ENCODE data around the gene PTPRK.

Gene PTPRK

DNA sequence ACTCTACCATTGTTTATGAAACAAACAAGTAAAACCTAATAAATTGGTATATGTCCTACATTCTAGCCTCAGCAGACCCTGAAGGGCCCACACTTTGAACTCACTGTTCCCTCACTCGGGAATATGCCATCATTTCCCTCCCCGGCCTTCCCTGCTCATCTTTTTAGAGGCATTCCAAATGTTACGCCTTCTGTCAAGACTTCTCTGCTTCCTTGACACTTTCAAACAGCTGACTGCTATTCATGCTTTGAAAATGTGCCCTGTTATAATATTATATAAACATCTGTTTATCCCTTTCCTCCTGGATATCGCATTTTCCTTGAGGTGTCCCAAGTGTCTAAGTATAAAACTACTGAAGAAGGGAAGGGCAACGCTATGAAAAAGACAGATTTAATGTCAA, 370.0 kb downstream of the PTPRK start:
- no peaks in the 10 kb centered on the region for H3K27me3 ChIP-seq (ENCODE audit: insufficient read depth, low read length)
- no peak overlapping the region for H3K27ac ChIP-seq (ENCODE audit: low read depth, low read length)
- H3K36me3 ChIP-seq (ENCODE audit: insufficient read depth, low read length) = no peaks in the 10 kb centered on the region
- no peaks in the 10 kb centered on the region for H3K4me1 ChIP-seq (ENCODE audit: insufficient read depth, low read length)
- no peak overlapping the region for H3K4me3 ChIP-seq (ENCODE audit: low read length)
- WGBS = 97% methylated on average over 5 of the region's 5 CpGs
- no peak overlapping the region for H3K9ac ChIP-seq (ENCODE audit: low read depth, low read length)
- no peaks in the 10 kb centered on the region for H3K9me3 ChIP-seq (ENCODE audit: insufficient read depth, low read depth, low read length)

DNA sequence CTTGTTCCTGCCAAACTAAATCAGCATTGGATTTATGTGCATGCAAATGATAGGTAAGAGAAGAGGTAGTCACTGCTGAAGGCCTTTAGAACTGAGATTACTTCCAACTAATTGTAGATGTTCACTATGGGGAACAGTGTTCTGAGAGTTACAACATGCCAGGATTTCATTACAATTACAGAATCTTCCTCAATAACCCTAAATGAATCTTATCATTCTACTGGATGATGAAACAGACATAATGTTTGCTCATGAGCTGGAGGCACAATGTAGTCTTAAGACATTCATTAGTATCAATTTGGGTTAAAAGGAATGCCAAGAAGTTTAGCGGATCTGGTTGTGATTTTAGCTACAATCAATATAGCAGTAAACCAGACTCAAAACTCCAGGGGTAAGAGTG, 370.6 kb downstream of the PTPRK start:
- H3K4me3 ChIP-seq (ENCODE audit: low read length) = no peak overlapping the region
- no peaks in the 10 kb centered on the region for H3K27me3 ChIP-seq (ENCODE audit: insufficient read depth, low read length)
- WGBS = 100% methylated on average over 1 of the region's 1 CpG
- H3K36me3 ChIP-seq (ENCODE audit: insufficient read depth, low read length) = no peaks in the 10 kb centered on the region
- H3K27ac ChIP-seq (ENCODE audit: low read depth, low read length) = no peak overlapping the region
- no peaks in the 10 kb centered on the region for H3K9me3 ChIP-seq (ENCODE audit: insufficient read depth, low read depth, low read length)
- H3K9ac ChIP-seq (ENCODE audit: low read depth, low read length) = no peak overlapping the region
- H3K4me1 ChIP-seq (ENCODE audit: insufficient read depth, low read length) = no peaks in the 10 kb centered on the region

DNA sequence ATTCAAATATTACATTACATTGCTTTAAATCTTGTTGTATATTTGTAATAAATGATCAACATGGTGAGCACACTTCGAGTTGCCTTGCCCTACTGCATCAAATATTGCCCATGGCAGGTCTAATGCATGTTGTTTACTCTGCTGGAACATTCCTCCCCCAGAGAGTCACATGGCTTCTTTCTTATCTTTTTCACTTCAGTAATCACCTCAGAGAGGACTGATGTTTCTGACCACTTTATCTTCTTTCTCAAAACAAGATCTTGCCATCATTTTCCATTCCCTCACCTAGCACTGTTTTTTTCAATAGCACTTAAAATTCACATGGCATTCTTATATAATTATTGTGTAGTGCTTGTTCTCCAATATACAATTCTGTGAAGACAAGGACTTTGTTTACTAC, 376.1 kb downstream of the PTPRK start:
- no peaks in the 10 kb centered on the region for H3K9me3 ChIP-seq (ENCODE audit: insufficient read depth, low read depth, low read length)
- H3K27me3 ChIP-seq (ENCODE audit: insufficient read depth, low read length) = no peaks in the 10 kb centered on the region
- H3K36me3 ChIP-seq (ENCODE audit: insufficient read depth, low read length) = no peaks in the 10 kb centered on the region
- H3K27ac ChIP-seq (ENCODE audit: low read depth, low read length) = no peak overlapping the region
- H3K4me1 ChIP-seq (ENCODE audit: insufficient read depth, low read length) = no peaks in the 10 kb centered on the region
- no peak overlapping the region for H3K4me3 ChIP-seq (ENCODE audit: low read length)
- 93% methylated on average over 1 of the region's 1 CpG for WGBS
- H3K9ac ChIP-seq (ENCODE audit: low read depth, low read length) = no peak overlapping the region

DNA sequence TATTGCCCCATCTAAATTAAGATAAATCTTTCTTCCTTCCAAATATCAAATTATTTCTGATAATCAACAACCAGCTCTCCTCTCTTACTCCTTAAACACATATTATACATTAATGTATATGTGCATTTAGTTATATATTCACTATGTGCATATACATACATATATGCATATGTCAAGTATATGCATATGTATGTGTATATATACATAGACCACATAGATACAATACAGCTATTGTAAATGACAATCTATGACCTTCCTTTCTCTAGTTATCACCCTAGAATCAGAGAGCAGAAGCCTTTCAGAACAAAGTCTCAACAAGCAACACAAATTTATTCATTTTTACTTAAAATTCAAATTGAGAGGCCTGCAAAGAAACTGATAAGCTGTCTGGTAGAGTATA, 378.5 kb downstream of the PTPRK start:
- no peak overlapping the region for H3K9ac ChIP-seq (ENCODE audit: low read depth, low read length)
- no peaks in the 10 kb centered on the region for H3K4me1 ChIP-seq (ENCODE audit: insufficient read depth, low read length)
- no peak overlapping the region for H3K27ac ChIP-seq (ENCODE audit: low read depth, low read length)
- no peak overlapping the region for H3K4me3 ChIP-seq (ENCODE audit: low read length)
- no peaks in the 10 kb centered on the region for H3K9me3 ChIP-seq (ENCODE audit: insufficient read depth, low read depth, low read length)
- no peaks in the 10 kb centered on the region for H3K36me3 ChIP-seq (ENCODE audit: insufficient read depth, low read length)
- H3K27me3 ChIP-seq (ENCODE audit: insufficient read depth, low read length) = no peaks in the 10 kb centered on the region

DNA sequence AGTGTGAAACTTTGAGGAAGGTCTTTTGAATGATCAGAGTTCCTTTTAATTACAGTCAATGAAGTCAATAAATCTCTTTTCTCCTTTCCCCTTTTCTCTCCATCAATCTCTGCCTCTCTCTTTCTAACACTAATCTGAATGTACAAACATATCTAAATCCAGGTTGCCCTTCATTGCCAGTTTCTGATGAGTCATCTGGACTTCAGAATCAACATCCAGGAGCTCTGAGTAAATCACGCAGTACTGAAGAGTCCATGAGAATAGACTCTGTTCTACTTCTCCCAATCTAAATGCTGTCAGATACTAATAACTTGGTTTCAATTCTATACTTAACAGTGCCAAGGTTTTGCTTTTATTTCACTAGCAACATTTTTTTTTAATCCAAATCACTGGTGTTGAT, 380.9 kb downstream of the PTPRK start:
- Histone ChIP-seq H3K27ac (ENCODE audit: low read depth, low read length) (no peak overlapping the region), H3K9me3 (ENCODE audit: insufficient read depth, low read depth, low read length) (no peaks in the 10 kb centered on the region), H3K9ac (ENCODE audit: low read depth, low read length) (no peak overlapping the region), H3K4me3 (ENCODE audit: low read length) (no peak overlapping the region), H3K4me1 (ENCODE audit: insufficient read depth, low read length) (no peaks in the 10 kb centered on the region), H3K27me3 (ENCODE audit: insufficient read depth, low read length) (no peaks in the 10 kb centered on the region), H3K36me3 (ENCODE audit: insufficient read depth, low read length) (no peaks in the 10 kb centered on the region)
- WGBS = 91% methylated on average over 1 of the region's 1 CpG

DNA sequence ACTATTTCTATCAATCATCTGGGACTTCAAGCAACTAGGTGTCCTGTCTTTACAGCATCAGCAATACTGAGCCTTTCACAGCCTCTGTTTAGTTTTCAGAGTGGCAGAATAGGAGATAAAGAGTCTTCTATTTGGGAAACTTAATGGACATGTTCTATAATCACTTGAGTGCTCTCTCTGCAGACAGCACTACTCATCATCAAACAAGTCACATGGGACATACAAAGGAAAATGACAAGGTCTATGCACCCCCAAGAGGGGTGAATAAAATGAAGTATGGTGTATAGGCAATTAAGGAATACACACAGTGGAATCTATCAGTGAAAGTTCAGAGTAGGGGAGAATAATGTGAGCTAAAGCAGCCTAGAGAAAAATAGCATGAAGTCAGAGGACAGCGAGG, 381.7 kb downstream of the PTPRK start:
- no peaks in the 10 kb centered on the region for H3K36me3 ChIP-seq (ENCODE audit: insufficient read depth, low read length)
- H3K27ac ChIP-seq (ENCODE audit: low read depth, low read length) = no peak overlapping the region
- no peaks in the 10 kb centered on the region for H3K4me1 ChIP-seq (ENCODE audit: insufficient read depth, low read length)
- H3K9me3 ChIP-seq (ENCODE audit: insufficient read depth, low read depth, low read length) = no peaks in the 10 kb centered on the region
- no peak overlapping the region for H3K9ac ChIP-seq (ENCODE audit: low read depth, low read length)
- no peak overlapping the region for H3K4me3 ChIP-seq (ENCODE audit: low read length)
- no peaks in the 10 kb centered on the region for H3K27me3 ChIP-seq (ENCODE audit: insufficient read depth, low read length)
- WGBS = 91% methylated on average over 1 of the region's 1 CpG

DNA sequence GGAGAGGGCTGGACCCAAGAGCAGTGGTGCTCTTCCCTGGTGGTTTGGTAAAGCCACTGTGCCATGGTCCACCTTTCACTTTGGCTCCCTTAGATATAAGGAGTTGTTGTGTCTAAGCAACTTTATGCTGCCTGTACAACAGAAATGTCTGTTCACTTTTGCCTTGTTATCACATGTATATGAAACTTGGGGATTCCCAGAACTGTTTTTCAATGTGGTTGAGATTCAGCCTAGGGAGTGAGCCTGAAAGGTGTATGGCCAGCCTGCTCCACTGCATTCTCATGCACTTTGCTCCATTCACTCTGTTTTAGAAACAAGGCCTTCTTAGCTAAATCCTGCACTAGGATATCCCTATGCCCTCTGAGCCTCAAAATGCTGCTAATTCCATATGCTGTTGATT, 385.1 kb downstream of the PTPRK start:
- Histone ChIP-seq H3K27ac (ENCODE audit: low read depth, low read length) (no peak overlapping the region), H3K36me3 (ENCODE audit: insufficient read depth, low read length) (no peaks in the 10 kb centered on the region), H3K9me3 (ENCODE audit: insufficient read depth, low read depth, low read length) (no peaks in the 10 kb centered on the region), H3K9ac (ENCODE audit: low read depth, low read length) (no peak overlapping the region), H3K27me3 (ENCODE audit: insufficient read depth, low read length) (no peaks in the 10 kb centered on the region), H3K4me3 (ENCODE audit: low read length) (no peak overlapping the region), H3K4me1 (ENCODE audit: insufficient read depth, low read length) (no peaks in the 10 kb centered on the region)

DNA sequence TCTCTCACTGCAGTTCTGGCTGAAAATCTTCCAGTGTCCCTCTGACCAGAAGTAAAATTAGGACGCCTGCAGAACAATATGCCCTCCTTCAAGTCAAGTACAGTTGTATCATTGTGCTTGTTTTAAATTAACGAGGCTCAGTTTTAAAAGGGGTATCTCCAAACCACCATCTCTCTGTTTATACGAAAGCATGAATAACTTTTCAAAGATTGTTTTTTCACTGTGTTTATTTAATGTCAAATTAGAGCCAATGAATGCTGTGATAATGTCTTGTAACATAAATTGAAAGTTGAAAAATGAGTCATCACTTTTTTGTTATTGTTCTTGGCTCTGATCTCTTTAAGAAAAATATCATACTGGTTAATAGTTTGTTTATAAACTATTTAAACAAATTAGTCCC, 388.8 kb downstream of the PTPRK start:
- Histone ChIP-seq H3K9ac (ENCODE audit: low read depth, low read length) (no peak overlapping the region), H3K4me1 (ENCODE audit: insufficient read depth, low read length) (no peaks in the 10 kb centered on the region), H3K27me3 (ENCODE audit: insufficient read depth, low read length) (no peaks in the 10 kb centered on the region), H3K36me3 (ENCODE audit: insufficient read depth, low read length) (no peaks in the 10 kb centered on the region), H3K9me3 (ENCODE audit: insufficient read depth, low read depth, low read length) (no peaks in the 10 kb centered on the region), H3K4me3 (ENCODE audit: low read length) (no peak overlapping the region), H3K27ac (ENCODE audit: low read depth, low read length) (no peak overlapping the region)
- WGBS = 91% methylated on average over 2 of the region's 3 CpGs

DNA sequence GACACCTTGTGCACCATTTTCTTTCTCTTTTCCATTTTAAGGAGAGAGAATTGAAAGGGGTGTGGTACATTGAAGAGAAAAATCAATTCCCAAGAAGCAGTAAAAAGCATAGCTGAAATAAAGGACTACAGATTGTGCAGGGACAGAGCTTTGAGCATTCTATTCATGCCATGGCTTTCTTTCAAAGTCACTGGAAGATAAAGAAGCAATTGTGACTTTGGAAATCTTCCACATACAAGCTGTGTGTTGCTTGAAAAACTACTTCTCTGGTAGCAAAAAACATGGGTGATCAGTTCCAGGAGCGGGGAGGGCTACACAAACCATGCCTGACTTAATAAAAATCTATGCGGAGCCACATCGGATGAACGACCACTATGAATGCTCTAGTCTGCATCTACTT, 389.4 kb downstream of the PTPRK start:
- H3K4me1 ChIP-seq (ENCODE audit: insufficient read depth, low read length) = no peaks in the 10 kb centered on the region

DNA sequence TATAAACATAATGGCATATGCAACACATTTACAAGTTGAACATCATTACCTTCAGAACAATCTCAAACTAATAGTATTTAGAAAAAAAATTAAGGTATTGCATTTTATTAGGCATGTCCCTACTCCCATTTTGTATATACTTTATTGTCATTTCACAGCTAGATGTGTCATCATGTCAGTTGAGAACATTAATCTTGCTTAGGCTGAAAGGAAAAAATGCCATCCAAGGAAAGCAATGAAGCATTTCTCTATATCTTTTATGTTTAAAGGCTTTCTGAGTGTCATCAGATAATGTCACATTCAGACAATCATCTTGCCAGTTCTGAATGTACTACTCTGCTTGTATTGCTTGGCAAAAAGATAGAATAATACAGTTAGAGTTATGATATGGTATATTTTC, 390.7 kb downstream of the PTPRK start:
- H3K36me3 ChIP-seq (ENCODE audit: insufficient read depth, low read length) = no peaks in the 10 kb centered on the region
- H3K9me3 ChIP-seq (ENCODE audit: insufficient read depth, low read depth, low read length) = no peaks in the 10 kb centered on the region
- no peak overlapping the region for H3K4me3 ChIP-seq (ENCODE audit: low read length)
- H3K4me1 ChIP-seq (ENCODE audit: insufficient read depth, low read length) = no peaks in the 10 kb centered on the region
- H3K27ac ChIP-seq (ENCODE audit: low read depth, low read length) = no peak overlapping the region
- no peaks in the 10 kb centered on the region for H3K27me3 ChIP-seq (ENCODE audit: insufficient read depth, low read length)
- no peak overlapping the region for H3K9ac ChIP-seq (ENCODE audit: low read depth, low read length)

More for the DNA sequence above, 389.4 kb downstream of the PTPRK start:
- H3K4me3 ChIP-seq (ENCODE audit: low read length) = no peak overlapping the region
- WGBS = 94% methylated on average over 4 of the region's 4 CpGs
- no peaks in the 10 kb centered on the region for H3K27me3 ChIP-seq (ENCODE audit: insufficient read depth, low read length)
- H3K36me3 ChIP-seq (ENCODE audit: insufficient read depth, low read length) = no peaks in the 10 kb centered on the region
- H3K27ac ChIP-seq (ENCODE audit: low read depth, low read length) = no peak overlapping the region
- no peak overlapping the region for H3K9ac ChIP-seq (ENCODE audit: low read depth, low read length)
- no peaks in the 10 kb centered on the region for H3K9me3 ChIP-seq (ENCODE audit: insufficient read depth, low read depth, low read length)

DNA sequence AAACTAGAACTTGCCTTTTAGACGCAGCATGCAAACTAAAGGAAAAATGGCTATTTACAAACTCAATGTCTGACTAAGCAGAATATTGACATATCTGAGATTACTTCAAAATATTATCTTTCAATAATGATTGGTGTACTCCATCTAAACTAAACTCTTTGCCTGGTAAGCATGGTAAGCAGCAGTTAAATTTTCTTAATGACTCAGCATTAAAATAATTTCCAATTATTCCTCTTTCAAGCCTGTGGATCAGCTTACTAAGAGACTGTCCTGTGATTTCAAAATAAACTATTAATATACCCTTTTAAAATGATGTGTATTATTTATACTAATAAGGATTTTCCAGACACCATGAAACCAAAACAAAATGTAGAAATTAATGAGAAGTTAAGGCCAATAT, 392.7 kb downstream of the PTPRK start:
- 89% methylated on average over 1 of the region's 1 CpG for WGBS
- no peaks in the 10 kb centered on the region for H3K4me1 ChIP-seq (ENCODE audit: insufficient read depth, low read length)
- H3K4me3 ChIP-seq (ENCODE audit: low read length) = no peak overlapping the region
- H3K27me3 ChIP-seq (ENCODE audit: insufficient read depth, low read length) = no peaks in the 10 kb centered on the region
- H3K36me3 ChIP-seq (ENCODE audit: insufficient read depth, low read length) = no peaks in the 10 kb centered on the region
- H3K9me3 ChIP-seq (ENCODE audit: insufficient read depth, low read depth, low read length) = no peaks in the 10 kb centered on the region
- H3K9ac ChIP-seq (ENCODE audit: low read depth, low read length) = no peak overlapping the region
- H3K27ac ChIP-seq (ENCODE audit: low read depth, low read length) = no peak overlapping the region

DNA sequence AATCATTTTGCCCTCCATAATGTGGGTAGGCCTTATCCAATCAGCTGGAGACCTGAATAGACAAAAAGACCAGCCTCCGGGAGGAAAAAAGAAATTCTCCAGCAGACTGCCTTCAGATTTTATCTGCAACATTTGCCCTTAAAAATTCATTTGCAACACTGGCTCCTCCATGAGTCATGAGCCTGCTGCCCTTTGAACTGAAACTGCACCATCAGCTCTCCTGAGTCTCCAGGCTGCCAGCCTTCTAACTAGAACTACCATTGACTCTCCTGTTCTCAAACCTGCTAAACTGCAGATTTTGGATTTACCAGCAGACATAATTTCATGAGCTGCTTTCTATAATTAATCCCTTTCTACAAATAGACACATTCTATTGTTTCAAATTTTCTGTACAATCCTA, 395.7 kb downstream of the PTPRK start:
- no peak overlapping the region for H3K9ac ChIP-seq (ENCODE audit: low read depth, low read length)
- no peaks in the 10 kb centered on the region for H3K4me1 ChIP-seq (ENCODE audit: insufficient read depth, low read length)
- H3K27ac ChIP-seq (ENCODE audit: low read depth, low read length) = no peak overlapping the region
- H3K4me3 ChIP-seq (ENCODE audit: low read length) = no peak overlapping the region
- no peaks in the 10 kb centered on the region for H3K36me3 ChIP-seq (ENCODE audit: insufficient read depth, low read length)
- no peaks in the 10 kb centered on the region for H3K27me3 ChIP-seq (ENCODE audit: insufficient read depth, low read length)
- 92% methylated on average over 1 of the region's 1 CpG for WGBS
- no peaks in the 10 kb centered on the region for H3K9me3 ChIP-seq (ENCODE audit: insufficient read depth, low read depth, low read length)

Data from HUES64 (cell line).